GM08714 (cell line): ENCODE results near the gene PABPN1.

Source experiments
- H3K4me3 ChIP-seq: fragments of 200-500 bp; sonication (Bioruptor generic); 2 replicates; pipeline ENCODE4 v1.5.1; 2014; ENCODE audit warnings: mild to moderate bottlenecking, low read length, inconsistent platforms
- ZNF274 ChIP-seq: IDR thresholded peaks from 2 replicates; pipeline ENCODE4 v1.6.1; 2012; ENCODE audit warnings: mild to moderate bottlenecking, low read depth, low read length

The PABPN1 gene

GRCh38 chr14:23297611-23298277 lies 23.5 kb upstream of the PABPN1 start:
- TF ChIP-seq ZNF274: no peak

DNA sequence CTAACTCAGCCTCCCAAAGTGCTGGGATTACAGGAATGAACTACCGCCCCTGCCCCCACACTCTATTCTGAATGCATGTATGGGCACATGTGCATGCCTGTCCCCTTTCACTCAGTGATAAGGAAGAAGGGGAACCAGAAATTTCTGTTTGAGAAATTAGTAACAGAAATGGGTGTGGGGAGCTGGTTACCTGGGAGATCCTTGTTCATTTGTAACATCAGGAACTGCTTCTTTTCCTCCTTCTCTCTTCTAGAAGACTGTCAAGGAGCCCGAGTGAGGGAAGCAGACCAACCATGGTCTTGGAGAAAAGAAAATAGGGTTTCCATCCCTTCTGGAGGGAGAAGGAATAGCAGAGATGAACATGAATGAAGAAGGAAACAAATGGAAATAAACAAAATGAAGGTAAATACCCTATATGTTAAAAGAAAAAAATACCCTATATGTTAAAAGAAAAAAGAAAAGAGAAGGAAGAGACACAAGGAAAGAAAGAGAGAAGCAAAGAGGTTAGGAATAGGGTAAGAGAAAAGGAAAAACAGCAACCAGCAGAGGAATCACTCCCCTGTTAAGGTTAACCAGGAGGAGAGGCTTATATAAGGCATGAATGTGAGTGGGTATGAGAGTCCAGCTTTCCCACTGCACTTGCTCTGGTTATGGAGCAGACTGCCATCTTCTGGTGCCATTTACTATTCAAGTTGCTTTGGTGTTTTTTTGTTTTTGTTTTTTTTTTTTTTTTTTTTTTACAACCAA lies 21.9 kb upstream of the PABPN1 start:
- no peak overlapping the region for H3K4me3 ChIP-seq

More at GRCh38 chr14:23297611-23298277, 23.5 kb upstream of the PABPN1 start:
- no peak overlapping the region for H3K4me3 ChIP-seq

DNA sequence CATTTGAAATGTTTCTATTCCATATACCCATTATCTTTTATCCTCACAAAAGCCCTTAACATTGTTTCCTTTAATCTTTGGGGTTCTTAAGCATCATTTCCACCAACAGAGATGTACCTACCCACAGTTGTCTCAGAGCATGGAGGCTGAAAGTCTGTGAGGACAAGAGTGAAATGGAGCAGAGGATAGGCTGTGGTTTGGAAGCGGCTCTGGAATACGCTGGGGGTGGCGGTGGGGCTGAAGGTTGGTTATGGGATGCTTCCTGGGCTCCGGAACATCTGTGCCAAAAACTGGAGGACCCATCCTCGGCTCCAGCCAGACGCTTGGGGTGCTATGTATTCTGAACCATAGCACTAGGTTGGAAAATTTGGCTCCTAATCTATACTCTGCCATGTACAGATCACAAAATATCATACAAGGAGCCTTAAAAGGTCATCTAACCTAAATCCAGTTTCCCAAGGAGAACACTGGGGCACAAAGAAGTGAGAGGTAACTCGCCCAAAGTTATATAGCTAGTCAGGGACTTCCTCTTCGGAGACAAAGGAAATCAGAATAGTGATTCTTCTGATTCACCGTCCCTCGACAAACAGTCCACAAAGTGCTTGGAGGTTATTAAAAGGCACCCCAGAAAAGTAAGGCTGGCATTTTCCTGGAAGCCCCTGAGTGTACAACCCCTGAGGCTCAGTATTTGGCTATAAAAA lies 21.1 kb upstream of the PABPN1 start:
- H3K4me3 ChIP-seq: peak overlapping the region; percentile 95
- no peak for TF ChIP-seq ZNF274

More for the DNA sequence above, 21.9 kb upstream of the PABPN1 start:
- no peak for TF ChIP-seq ZNF274

GRCh38 chr14:23300687-23301223 lies 20.5 kb upstream of the PABPN1 start:
- TF ChIP-seq ZNF274: no peak
- H3K4me3 ChIP-seq: peak overlapping the region; percentile 95

GRCh38 chr14:23301288-23301968 lies 19.8 kb upstream of the PABPN1 start:
- H3K4me3 ChIP-seq: peak overlapping the region; percentile 95; the same call in 1 of the 2 replicates
- no peak for TF ChIP-seq ZNF274

DNA sequence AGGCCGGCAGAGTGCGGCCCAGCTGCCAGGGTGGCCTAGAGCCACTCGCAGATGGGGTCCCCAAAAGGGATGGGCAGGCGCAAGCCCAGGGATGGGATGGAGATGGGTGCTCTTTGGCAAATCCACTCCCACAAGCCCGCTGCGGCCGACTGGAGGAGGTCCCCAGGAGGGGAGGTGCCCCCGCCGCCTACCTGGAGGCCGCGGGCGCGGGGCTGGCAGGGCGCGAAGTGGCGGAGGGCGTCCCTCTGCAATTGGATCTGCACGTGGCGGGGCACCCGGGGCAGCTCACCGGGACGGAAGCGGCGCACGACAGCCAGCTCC lies 19.3 kb upstream of the PABPN1 start:
- H3K4me3 ChIP-seq: peak overlapping the region; percentile 65
- no peak for TF ChIP-seq ZNF274

- no peak for TF ChIP-seq ZNF274
- peak within 1 kb of the TSS; percentile 65 for H3K4me3 ChIP-seq
Measured at GRCh38 chr14:23302290-23303225, 18.7 kb upstream of the PABPN1 start, which contains the start of gene PPP1R3E. PPP1R3E (minus strand) TSS chr14:23302859; CDS start chr14:23302576, 283 bp downstream.

DNA sequence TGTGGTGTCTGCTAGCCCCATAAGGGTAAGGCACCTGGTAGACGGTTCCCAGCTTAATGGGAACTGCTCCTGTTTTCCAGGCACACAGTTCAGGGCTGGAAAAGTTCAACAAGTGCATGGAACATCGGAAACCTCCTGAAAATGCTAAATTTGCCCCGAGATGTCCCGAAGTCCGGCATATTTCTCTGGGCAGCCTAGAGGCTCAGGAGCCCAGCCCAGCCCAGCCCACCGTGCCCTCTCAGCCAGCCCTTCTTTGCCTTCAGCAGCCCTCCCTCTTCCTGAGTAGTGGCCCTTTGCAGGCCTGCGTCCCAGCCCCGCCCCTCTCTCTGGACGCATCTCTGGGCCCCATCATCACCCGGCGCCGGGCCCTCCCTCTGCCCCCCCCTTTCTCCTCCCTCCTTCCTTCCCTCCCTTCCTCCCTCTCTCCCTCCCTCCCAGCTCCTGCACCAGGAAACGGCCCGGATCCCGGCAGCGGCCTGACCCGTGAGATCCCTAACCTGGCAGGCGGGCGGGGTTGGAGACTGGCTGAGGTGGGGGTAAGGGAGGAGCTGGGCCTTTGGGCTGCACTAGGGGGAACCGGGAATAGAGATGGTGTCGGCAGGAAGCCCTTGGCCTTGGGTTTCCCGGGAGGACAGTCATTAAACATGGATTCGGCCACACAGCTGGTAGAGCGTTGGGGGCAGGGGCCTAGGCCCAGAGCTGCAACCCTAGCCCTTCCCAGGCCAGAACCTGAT lies 14.7 kb upstream of the PABPN1 start, which contains the start of gene BCL2L2:
Gene BCL2L2, plus strand, starts transcription at position 422 of the 734 bp plus-strand sequence. CDS start 935 bp downstream, outside the sequence.
- no peak for TF ChIP-seq ZNF274
- H3K4me3 ChIP-seq: peak within 1 kb of the TSS; percentile 69

- peak overlapping the region; percentile 69 for H3K4me3 ChIP-seq
- no peak for TF ChIP-seq ZNF274
Measured at GRCh38 chr14:23307146-23307530, 14.1 kb upstream of the PABPN1 start.

GRCh38 chr14:23307687-23308644 lies 13.3 kb upstream of the PABPN1 start:
- TF ChIP-seq ZNF274: no peak
- H3K4me3 ChIP-seq: peak overlapping the region; percentile 69
